GM13977 (cell line): ENCODE data around the gene KCTD18.

Experiments
- DNase-seq: peaks from one replicate; pipeline ENCODE4 v3.0.0; 2012; ENCODE audit warnings: low spot score
- in situ Hi-C: fragments of 300-500 bp; cut with MboI; formaldehyde crosslinking; loops from one replicate; pipeline ENCODE4 v1.12.0; 2022; ENCODE audit warnings: low sequenced_read_pairs, low pct_unique_long_range_greater_than_20kb, mixed read lengths, inconsistent platforms; ENCODE audit not compliant: unreplicated experiment
- TF ChIP-seq, protein P1 (sequence below): IDR thresholded peaks from 2 replicates; pipeline ENCODE4 v1.5.1; 2012; ENCODE audit warnings: mild to moderate bottlenecking, control low read depth; ENCODE audit not compliant: insufficient read depth; ENCODE audit errors: extremely low read depth, missing control alignments

KCTD18 gene

DNA sequence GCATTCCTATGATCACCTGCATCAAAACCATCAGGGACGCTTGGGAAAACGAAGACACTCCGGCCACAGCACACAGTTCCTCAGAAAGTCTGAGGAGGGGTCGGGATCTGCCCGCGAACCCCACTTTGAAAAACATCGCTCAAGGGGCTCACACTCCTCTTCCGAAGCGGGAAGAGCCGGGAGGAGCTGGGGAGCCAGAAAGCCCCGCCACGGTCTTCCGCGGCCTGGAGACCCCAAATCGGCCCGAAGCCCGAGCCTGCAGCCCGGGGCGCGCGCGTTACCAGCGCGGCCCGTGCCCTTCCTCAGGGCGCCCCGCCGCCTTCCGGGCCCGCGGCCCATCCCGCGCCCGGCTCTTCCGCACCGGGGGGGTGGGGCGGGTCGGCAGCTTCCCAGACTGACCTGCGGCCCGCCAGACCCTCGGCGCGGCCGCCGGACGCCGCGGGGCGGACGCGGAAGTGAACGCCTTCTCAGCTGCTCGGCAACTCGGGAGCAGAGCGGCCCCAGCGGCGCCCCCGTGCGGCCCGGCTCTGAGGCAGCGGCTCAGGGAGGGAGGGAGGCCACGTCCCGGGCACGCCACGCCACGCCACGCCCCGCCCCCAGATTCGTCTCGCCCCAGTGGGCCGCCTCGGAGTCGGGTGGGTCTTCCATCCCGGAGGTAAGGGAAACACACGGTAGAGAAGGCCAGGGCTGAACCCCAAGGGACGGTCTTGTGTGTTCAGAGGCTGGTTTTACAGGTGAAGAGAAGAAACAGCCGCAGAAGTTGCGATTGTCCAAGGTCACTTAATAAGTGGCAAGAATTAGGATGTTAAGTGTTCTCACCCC is at the start of gene KCTD18:
KCTD18 (minus strand) TSS at position 457 of the 822 bp plus-strand sequence. CDS start 3,052 bp downstream, outside the sequence.
- TF ChIP-seq, protein P1, sequence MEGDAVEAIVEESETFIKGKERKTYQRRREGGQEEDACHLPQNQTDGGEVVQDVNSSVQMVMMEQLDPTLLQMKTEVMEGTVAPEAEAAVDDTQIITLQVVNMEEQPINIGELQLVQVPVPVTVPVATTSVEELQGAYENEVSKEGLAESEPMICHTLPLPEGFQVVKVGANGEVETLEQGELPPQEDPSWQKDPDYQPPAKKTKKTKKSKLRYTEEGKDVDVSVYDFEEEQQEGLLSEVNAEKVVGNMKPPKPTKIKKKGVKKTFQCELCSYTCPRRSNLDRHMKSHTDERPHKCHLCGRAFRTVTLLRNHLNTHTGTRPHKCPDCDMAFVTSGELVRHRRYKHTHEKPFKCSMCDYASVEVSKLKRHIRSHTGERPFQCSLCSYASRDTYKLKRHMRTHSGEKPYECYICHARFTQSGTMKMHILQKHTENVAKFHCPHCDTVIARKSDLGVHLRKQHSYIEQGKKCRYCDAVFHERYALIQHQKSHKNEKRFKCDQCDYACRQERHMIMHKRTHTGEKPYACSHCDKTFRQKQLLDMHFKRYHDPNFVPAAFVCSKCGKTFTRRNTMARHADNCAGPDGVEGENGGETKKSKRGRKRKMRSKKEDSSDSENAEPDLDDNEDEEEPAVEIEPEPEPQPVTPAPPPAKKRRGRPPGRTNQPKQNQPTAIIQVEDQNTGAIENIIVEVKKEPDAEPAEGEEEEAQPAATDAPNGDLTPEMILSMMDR: peak; percentile 97
- in situ Hi-C loops: no loop called here
- peak; percentile 98 for DNase-seq

DNA sequence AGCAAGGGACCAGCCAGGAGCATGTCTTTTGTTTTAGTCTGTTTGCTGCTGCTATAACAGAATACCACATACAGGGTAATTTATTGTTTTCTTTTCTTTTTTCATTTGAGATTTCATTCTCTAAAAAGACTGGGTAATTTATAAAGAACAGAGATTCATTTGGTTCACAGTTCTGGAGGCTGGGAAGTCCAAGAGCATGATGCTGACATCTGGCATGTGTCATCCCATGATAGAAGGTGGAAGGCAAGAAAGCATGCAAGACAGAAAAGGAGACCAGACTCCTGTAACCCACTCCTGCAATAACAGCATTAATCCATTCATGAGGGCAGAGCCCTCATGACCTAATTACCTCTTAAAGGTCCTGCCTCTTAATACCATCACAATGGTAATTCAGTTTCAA is 30.9 kb upstream of the KCTD18 start:
- TF ChIP-seq, protein P1: no peak

DNA sequence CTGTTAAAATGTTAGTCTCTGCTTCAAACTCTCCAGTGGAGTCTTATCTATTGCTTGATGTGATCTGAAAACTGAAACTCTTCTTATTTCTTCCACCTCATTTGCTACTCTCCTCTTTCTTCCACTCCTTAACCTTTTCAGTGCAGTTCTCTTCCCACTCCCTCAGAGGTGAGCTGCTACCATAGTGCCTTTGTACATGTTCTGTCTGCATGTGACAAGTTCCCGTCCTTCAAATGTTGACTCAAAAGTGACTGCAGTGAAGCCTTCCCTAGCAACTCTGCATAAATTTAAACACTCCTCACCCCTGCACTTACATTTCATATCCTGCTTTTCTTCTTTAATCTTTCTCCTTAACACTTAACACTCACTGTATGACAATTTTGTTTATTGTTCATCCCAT is 28.3 kb upstream of the KCTD18 start:
- DNase-seq: no peak
- in situ Hi-C loops: no loop called here
- TF ChIP-seq, protein P1: no peak

More for the DNA sequence above, 30.9 kb upstream of the KCTD18 start:
- no peak for DNase-seq
- in situ Hi-C loops: no loop called here

DNA sequence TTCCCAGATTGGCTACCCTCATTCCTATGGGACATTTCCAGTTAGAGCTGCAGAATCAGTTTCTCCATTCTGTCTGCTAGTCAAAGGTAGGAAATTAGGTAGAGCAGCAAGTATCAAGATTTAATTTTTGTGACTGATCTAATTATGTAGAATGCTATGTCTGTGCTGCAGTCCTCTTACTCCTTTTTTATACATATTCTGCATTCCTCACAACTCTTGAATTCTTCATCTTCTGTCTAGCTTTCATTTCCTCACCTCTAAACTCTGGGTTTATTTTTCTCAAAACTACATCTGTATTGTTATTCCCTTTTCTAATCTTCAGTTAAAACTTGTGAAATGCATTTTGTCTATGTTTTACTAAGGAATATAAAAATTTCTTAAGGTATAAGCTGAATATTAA is 24.7 kb upstream of the KCTD18 start:
- TF ChIP-seq, protein P1: no peak
- no peak for DNase-seq
- in situ Hi-C loops: no loop called here

DNA sequence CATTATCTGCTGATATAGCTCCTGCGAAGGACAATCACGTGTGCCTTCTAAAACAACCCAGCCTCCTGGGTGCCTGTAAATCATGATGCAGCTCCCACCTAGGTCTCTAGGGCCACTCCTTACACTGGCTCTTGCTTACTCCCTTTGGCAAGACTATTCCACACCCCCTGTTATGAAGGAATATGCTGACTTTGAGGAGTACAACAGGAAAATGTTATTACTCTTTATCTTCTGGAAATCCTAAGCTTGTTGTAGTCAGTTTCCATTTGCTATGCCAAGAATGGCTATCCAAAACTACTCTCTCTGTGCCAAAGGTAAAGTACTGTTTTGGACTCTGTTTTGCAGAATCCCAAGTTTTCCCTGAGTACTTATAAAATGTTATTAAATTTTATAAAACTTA is 23.9 kb upstream of the KCTD18 start:
- TF ChIP-seq, protein P1: no peak
- no peak for DNase-seq
- in situ Hi-C loops: no loop called here

DNA sequence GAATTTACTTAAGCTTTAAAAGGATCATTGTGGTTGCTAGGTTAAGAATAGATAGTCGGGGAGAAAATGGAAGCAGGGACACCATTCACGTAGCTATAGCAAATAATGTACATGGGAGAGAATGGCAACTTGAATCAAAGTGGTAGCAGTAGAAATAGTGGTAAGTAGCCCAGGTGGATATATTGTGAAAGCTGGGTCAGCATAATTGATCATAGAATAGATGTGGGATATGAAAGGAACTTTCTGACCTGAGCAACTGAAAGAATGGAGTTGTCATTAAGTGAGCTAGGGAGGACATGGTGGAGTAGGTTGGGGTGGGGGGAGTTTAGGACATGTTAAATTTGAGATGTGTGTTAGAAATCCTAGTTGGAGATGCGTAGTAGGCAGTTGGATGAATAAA is 18.4 kb upstream of the KCTD18 start:
- DNase-seq: no peak
- TF ChIP-seq, protein P1: no peak
- in situ Hi-C loops: no loop called here
